ENCODE results near the gene RAD51B. TPM values are rescaled to one million over a fixed set of nuclear protein-coding genes. Genes with fewer than 3 reads are reported as not detected.

RAD51B gene
- total RNA-seq, 6 experiments from 2014 or later = 2.7 to 5.8 (median 4.3) TPM

- no peak for DNase-seq
- H3K4me1 ChIP-seq = peaks cover 0 to 23% (median 3%) of the 10 kb centered on the region in 4 donors
- ATAC-seq = no peak
- WGBS (ENCODE audit: insufficient coverage, low coverage, low lambda C conversion rate, missing lambda C conversion rate) = 59% methylated on average over 3 of the region's 3 CpGs
- H3K27ac ChIP-seq = no peak overlapping the region
- H3K27me3 ChIP-seq = no peaks in the 10 kb centered on the region
- no peaks in the 10 kb centered on the region for H3K36me3 ChIP-seq
- intact Hi-C loops (cut with DNase I) = loop anchor here in 1 of 2 donors (10.0 kb wide), 1 partner anchor 562 kb away; no protein-coding TSS in a partner anchor
- no peaks in the 10 kb centered on the region for H3K9me3 ChIP-seq
- no peak for TF ChIP-seq POLR2A (IDR thresholded peaks at IDR 0.05)
- TF ChIP-seq CTCF (IDR thresholded peaks at IDR 0.05) = no peak
- H3K4me3 ChIP-seq = no peak overlapping the region
Measured at GRCh38 chr14:68253160-68253780, 433.7 kb downstream of the RAD51B start.

GRCh38 chr14:68253878-68254528 is 434.4 kb downstream of the RAD51B start:
- intact Hi-C loops (cut with DNase I) = loop anchor here in 1 of 2 donors (10.0 kb wide), 1 partner anchor 561 kb away; no protein-coding TSS in a partner anchor
- TF ChIP-seq CTCF (IDR thresholded peaks at IDR 0.05) (no peak), POLR2A (IDR thresholded peaks at IDR 0.05) (no peak)

GRCh38 chr14:68254669-68255527 is 435.3 kb downstream of the RAD51B start:
- Histone ChIP-seq H3K36me3 (no peaks in the 10 kb centered on the region), H3K27ac (no peak overlapping the region), H3K9me3 (no peaks in the 10 kb centered on the region), H3K27me3 (no peaks in the 10 kb centered on the region), H3K4me3 (no peak overlapping the region), H3K4me1 (peaks cover 0 to 7% (median 0%) of the 10 kb centered on the region in 4 donors)
- intact Hi-C loops (cut with DNase I) = loop anchor here in 1 of 2 donors (10.0 kb wide), 1 partner anchor 560 kb away; no protein-coding TSS in a partner anchor
- no peak for DNase-seq
- WGBS (ENCODE audit: insufficient coverage, low coverage, low lambda C conversion rate, missing lambda C conversion rate) = 100% methylated on average over 1 of the region's 1 CpG
- ATAC-seq = no peak
- TF ChIP-seq POLR2A (IDR thresholded peaks at IDR 0.05) (no peak), CTCF (IDR thresholded peaks at IDR 0.05) (no peak)

More at GRCh38 chr14:68253878-68254528, 434.4 kb downstream of the RAD51B start:
- ATAC-seq (no peak), DNase-seq (no peak)
- Histone ChIP-seq H3K9me3 (no peaks in the 10 kb centered on the region), H3K27me3 (no peaks in the 10 kb centered on the region), H3K27ac (no peak overlapping the region), H3K36me3 (no peaks in the 10 kb centered on the region), H3K4me3 (no peak overlapping the region), H3K4me1 (peaks cover 0 to 16% (median 0%) of the 10 kb centered on the region in 4 donors)
- 48% methylated on average over 2 of the region's 2 CpGs for WGBS (ENCODE audit: insufficient coverage, low coverage, low lambda C conversion rate, missing lambda C conversion rate)

- intact Hi-C loops (cut with DNase I) = loop anchor here in 1 of 2 donors (10.0 kb wide), 1 partner anchor 559 kb away; no protein-coding TSS in a partner anchor
- no peaks in the 10 kb centered on the region for H3K36me3 ChIP-seq
- DNase-seq (no peak), ATAC-seq (no peak)
- H3K27ac ChIP-seq = no peak overlapping the region
- H3K4me3 ChIP-seq = no peak overlapping the region
- no peaks in the 10 kb centered on the region for H3K4me1 ChIP-seq
- 63% methylated on average over 1 of the region's 1 CpG for WGBS (ENCODE audit: insufficient coverage, low coverage, low lambda C conversion rate, missing lambda C conversion rate)
- no peak for TF ChIP-seq CTCF (IDR thresholded peaks at IDR 0.05)
- no peak for TF ChIP-seq POLR2A (IDR thresholded peaks at IDR 0.05)
- H3K9me3 ChIP-seq = no peaks in the 10 kb centered on the region
- H3K27me3 ChIP-seq = no peaks in the 10 kb centered on the region
Measured at GRCh38 chr14:68255693-68256178, 436.2 kb downstream of the RAD51B start.
